ENCODE data around the gene MCCC1.
A peak's percentile ranks its signal among the peaks of the same experiment; 100 is the strongest.

The MCCC1 gene

DNA sequence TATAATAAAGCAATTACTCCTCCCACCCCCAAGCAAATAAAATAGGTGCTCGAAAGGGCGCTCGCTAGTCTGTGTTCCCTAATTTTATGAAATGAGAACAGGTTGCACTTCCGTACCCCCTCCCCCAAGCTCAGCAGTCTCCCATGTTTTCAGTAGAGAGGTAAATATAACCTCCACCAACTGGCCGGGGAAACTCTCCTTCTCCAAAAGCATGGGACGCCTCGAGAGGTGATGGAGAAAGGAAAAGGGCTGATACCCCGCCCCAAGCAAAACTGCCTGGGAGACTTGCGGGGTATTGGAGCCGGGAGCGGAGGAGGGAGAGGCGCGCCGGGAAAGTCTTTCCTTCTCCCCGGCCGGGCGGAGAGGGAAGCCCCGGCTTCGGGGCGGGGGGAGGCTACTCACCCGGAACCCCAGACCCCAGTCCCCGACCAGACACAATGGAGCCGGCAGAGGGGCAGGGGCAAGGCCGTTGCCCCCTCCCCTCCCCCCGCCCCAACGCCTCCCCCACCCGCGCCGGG lies 119.6 kb downstream of the MCCC1 start:
- DNase-seq, result peak; percentile 67

- no peak for DNase-seq
Observed at GRCh38 chr3:182979103-182979673, 120.1 kb downstream of the MCCC1 start.

- no peak for DNase-seq
Observed at GRCh38 chr3:182978387-182978786, 120.9 kb downstream of the MCCC1 start.

GRCh38 chr3:182973047-182973446 lies 126.2 kb downstream of the MCCC1 start:
- DNase-seq, result no peak

DNA sequence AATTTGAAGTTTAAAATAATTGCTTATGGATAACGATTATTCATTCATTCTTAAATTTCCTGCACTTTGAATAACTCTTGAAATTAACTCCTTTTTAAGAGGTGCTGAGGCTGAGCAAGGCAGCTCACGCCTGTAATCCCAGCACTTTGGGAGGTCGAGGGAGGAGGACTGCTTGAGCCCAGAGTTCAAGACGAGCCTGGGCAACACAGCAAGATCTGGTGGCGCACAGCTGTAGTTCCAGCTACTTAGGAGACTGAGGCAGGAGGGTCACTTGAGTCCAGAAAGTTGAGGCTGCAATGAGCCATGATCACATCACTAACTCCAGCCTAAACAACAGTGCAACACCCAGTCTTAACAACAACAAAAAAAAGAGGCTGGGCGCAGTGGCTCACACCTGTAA lies 126.9 kb downstream of the MCCC1 start:
- no peak for DNase-seq

DNA sequence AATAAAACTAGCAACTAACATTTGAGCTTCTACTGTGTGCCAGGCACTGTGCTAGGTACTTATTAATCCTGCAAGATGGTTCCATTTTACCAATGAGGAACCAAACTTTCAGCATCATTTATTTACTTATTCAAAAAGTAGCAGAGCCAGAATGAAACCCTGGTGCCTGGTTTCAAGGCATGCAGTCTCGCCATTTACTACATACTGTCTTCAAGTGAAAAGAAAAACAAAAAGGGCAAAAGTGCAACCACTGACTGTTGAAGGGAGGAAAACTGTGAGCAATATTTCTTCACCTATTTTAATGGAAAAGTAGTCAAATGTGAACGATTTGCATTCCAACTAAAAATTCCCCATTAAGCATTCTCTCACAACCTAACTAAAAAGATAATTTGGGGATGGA lies 127.7 kb downstream of the MCCC1 start:
- no peak for DNase-seq

DNA sequence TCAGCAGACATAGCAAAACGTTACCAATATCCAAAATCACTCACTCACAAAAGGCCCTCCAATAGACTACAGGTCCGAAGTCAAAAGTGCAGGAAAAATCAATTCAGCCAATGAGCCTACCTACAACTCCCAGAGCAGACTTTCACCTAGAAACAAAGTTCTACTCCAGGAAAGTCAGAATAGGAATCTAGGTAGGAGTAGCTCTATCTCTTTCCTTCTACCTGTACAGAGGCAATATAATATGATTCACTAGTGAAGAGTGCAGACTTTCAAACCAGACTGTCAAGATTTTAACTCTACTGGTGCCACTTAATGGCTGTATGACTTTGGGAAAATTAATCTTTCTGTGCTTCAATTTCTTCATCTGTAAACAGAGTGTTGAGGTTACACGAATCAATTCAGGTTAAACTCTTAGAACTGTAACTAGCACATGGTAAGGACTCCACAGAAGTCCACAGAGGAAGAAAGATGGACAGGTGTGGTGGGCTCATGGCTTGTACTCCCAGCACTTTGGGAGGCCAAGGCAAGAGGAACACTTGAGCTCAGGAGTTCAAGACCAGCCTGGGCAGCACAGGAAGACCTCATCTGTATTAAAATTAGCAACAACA lies 128.4 kb downstream of the MCCC1 start:
- DNase-seq, result no peak

DNA sequence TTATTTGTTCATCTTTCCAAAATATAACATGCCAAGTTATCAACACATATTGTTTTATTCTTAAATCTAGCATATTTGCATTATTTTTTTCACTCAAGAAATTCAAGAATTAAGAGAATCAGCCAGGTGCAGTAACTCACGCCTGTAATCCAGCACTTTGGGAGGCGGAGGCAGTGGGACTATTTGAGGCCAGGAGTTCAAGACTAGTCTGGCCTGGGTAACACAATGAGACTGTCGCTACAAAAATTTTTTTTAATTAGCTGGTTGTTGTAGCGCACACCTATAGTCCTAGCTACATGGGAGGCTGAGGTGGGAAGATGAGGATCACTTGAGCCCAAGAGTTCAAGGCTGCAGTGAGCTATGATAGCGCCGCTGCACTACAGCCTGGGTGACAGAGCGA lies 129.4 kb downstream of the MCCC1 start:
- no peak for DNase-seq

GRCh38 chr3:182969277-182969676 lies 130.0 kb downstream of the MCCC1 start:
- DNase-seq, result no peak

GRCh38 chr3:182967218-182968204 lies 131.8 kb downstream of the MCCC1 start:
- DNase-seq, result no peak

GRCh38 chr3:182965861-182966366 lies 133.4 kb downstream of the MCCC1 start:
- DNase-seq, result no peak

All from activated CD8-positive, alpha-beta memory T cell treated with anti-CD3 and anti-CD28 coated beads for 24 hours (primary cell).